H9 (cell line): ENCODE data around the gene RTN4R. TPM values are rescaled to one million over a fixed set of nuclear protein-coding genes. Genes with fewer than 3 reads are reported as not detected.

Experiments
- DNase-seq: peaks from one replicate; pipeline ENCODE4 v3.0.0-alpha.2; 2017
- H2AFZ ChIP-seq: one replicate; pipeline ENCODE4 v1.6.1; 2013; ENCODE audit warnings: mild to moderate bottlenecking, low read length, control low read depth, moderate library complexity
- H2AK5ac ChIP-seq: 2 replicates; pipeline ENCODE4 v1.6.1; 2013; ENCODE audit warnings: low read length, control low read depth, mixed read lengths; ENCODE audit not compliant: insufficient read length
- H2BK120ac ChIP-seq: one replicate; pipeline ENCODE4 v1.6.1; 2013; ENCODE audit warnings: low read depth, mild to moderate bottlenecking, low read length, control low read depth, inconsistent platforms; ENCODE audit not compliant: poor library complexity, severe bottlenecking
- H2BK12ac ChIP-seq: 2 replicates; pipeline ENCODE4 v1.6.1; 2013; ENCODE audit warnings: low read length, control low read depth, mixed read lengths, low read depth; ENCODE audit not compliant: insufficient read length
- H2BK15ac ChIP-seq: 2 replicates; pipeline ENCODE4 v1.6.1; 2013; ENCODE audit warnings: low read depth, low read length, control low read depth
- H2BK20ac ChIP-seq: one replicate; pipeline ENCODE4 v1.6.1; 2013; ENCODE audit warnings: low read depth, mild to moderate bottlenecking, low read length, control low read depth, inconsistent platforms; ENCODE audit not compliant: poor library complexity, severe bottlenecking
- H2BK5ac ChIP-seq: 2 replicates; pipeline ENCODE4 v1.6.1; 2013; ENCODE audit warnings: low read length, control low read depth, mixed read lengths; ENCODE audit not compliant: insufficient read length
- H3K14ac ChIP-seq: 2 replicates; pipeline ENCODE4 v1.6.1; 2013; ENCODE audit warnings: low read length, control low read depth; ENCODE audit not compliant: insufficient read depth
- H3K18ac ChIP-seq: 2 replicates; pipeline ENCODE4 v1.6.1; 2013; ENCODE audit warnings: low read depth, mild to moderate bottlenecking, mixed read lengths, low read length, control low read depth; ENCODE audit not compliant: insufficient read length
- H3K23ac ChIP-seq: 2 replicates; pipeline ENCODE4 v1.6.1; 2013; ENCODE audit warnings: low read length, control low read depth, mixed read lengths, low read depth; ENCODE audit not compliant: insufficient read length
- H3K23me2 ChIP-seq: 2 replicates; pipeline ENCODE4 v1.6.1; 2013; ENCODE audit warnings: low read depth, mild to moderate bottlenecking, mixed read lengths, low read length, control low read depth; ENCODE audit not compliant: insufficient read length, poor library complexity, severe bottlenecking
- H3K27ac ChIP-seq: 2 replicates; pipeline ENCODE4 v1.5.1; 2013; ENCODE audit warnings: low read length, control low read depth, mixed read lengths, low read depth; ENCODE audit not compliant: insufficient read length
- H3K27me3 ChIP-seq: 2 replicates; pipeline ENCODE4 v1.6.1; 2013; ENCODE audit warnings: low read length, control low read depth, inconsistent platforms; ENCODE audit not compliant: insufficient read depth
- H3K4ac ChIP-seq: 2 replicates; pipeline ENCODE4 v1.6.1; 2013; ENCODE audit warnings: low read depth, mild to moderate bottlenecking, control low read depth, inconsistent platforms, low read length, moderate library complexity
- H3K4me1 ChIP-seq: 2 replicates; pipeline ENCODE4 v1.6.1; 2013; ENCODE audit warnings: low read length, control low read depth, inconsistent platforms; ENCODE audit not compliant: insufficient read depth
- H3K4me2 ChIP-seq: 2 replicates; pipeline ENCODE4 v1.6.1; 2013; ENCODE audit warnings: low read length, control low read depth, mixed read lengths; ENCODE audit not compliant: insufficient read length, insufficient read depth
- H3K56ac ChIP-seq: 2 replicates; pipeline ENCODE4 v1.6.1; 2013; ENCODE audit warnings: low read depth, mild to moderate bottlenecking, mixed read lengths, low read length, control low read depth; ENCODE audit not compliant: insufficient read length
- H3K79me1 ChIP-seq: 2 replicates; pipeline ENCODE4 v1.6.1; 2013; ENCODE audit warnings: low read depth, mild to moderate bottlenecking, moderate library complexity, low read length, control low read depth, inconsistent platforms; ENCODE audit not compliant: insufficient read depth, poor library complexity, severe bottlenecking
- H3K79me2 ChIP-seq: 2 replicates; pipeline ENCODE4 v1.6.1; 2013; ENCODE audit warnings: low read length, control low read depth, inconsistent platforms; ENCODE audit not compliant: insufficient read depth
- H3K9ac ChIP-seq: 2 replicates; pipeline ENCODE4 v1.6.1; 2013; ENCODE audit warnings: low read length, control low read depth, mixed read lengths; ENCODE audit not compliant: insufficient read length; ENCODE audit errors: extremely low read depth
- H3K9me3 ChIP-seq: one replicate; pipeline ENCODE4 v1.6.1; 2013; ENCODE audit warnings: low read depth, low read length, inconsistent platforms; ENCODE audit not compliant: control insufficient read depth
- H3T11ph ChIP-seq: one replicate; pipeline ENCODE4 v1.6.1; 2013; ENCODE audit warnings: mild to moderate bottlenecking, low read length, control low read depth, inconsistent platforms
- H4K20me1 ChIP-seq: one replicate; pipeline ENCODE4 v1.6.1; 2013; ENCODE audit not compliant: control insufficient read depth, insufficient read length, insufficient read depth
- H4K5ac ChIP-seq: 2 replicates; pipeline ENCODE4 v1.6.1; 2013; ENCODE audit warnings: low read depth, mild to moderate bottlenecking, mixed read lengths, low read length, control low read depth; ENCODE audit not compliant: insufficient read length
- H4K8ac ChIP-seq: replicated peaks from 2 replicates; pipeline ENCODE4 v1.6.1; 2013; ENCODE audit warnings: low read length, control low read depth, mixed read lengths, low read depth; ENCODE audit not compliant: insufficient read length
- H4K91ac ChIP-seq: 2 replicates; pipeline ENCODE4 v1.6.1; 2013; ENCODE audit warnings: low read depth, mild to moderate bottlenecking, moderate library complexity, mixed read lengths, low read length, control low read depth; ENCODE audit not compliant: insufficient read length
- H3K27ac Mint-ChIP-seq, 3 experiments: 2 replicates in 2 of 3; 3 replicates in 1 of 3; pipeline ENCODE4 v1.8.0; 2020 to 2021; ENCODE audit warnings: mixed read lengths in 3 of 3, mild to moderate bottlenecking in 1 of 3, moderate library complexity in 1 of 3
- H3K27me3 Mint-ChIP-seq: 2 replicates; pipeline ENCODE4 v1.8.0; 2021; ENCODE audit warnings: low read depth, mild to moderate bottlenecking, moderate library complexity, mixed read lengths
- H3K36me3 Mint-ChIP-seq, 3 experiments: 2 replicates in 2 of 3; 3 replicates in 1 of 3; pipeline ENCODE4 v1.8.0; 2020 to 2021; ENCODE audit warnings: low read depth in 3 of 3, mixed read lengths in 3 of 3; ENCODE audit not compliant: insufficient read depth in 1 of 3
- H3K4me1 Mint-ChIP-seq, 2 experiments: 2 replicates each; pipeline ENCODE4 v1.8.0; 2020; ENCODE audit warnings: mixed read lengths in 2 of 2
- H3K4me3 Mint-ChIP-seq, 2 experiments: 2 replicates in 1 of 2; 3 replicates in 1 of 2; pipeline ENCODE4 v1.8.0; 2020 to 2021; ENCODE audit warnings: mild to moderate bottlenecking in 2 of 2, mixed read lengths in 2 of 2, moderate library complexity in 1 of 2
- H3K9me3 Mint-ChIP-seq, 2 experiments: 2 replicates in 1 of 2; 3 replicates in 1 of 2; pipeline ENCODE4 v1.8.0; 2020; ENCODE audit warnings: mild to moderate bottlenecking in 2 of 2, mixed read lengths in 2 of 2, moderate library complexity in 1 of 2
- CTCF ChIP-seq: fragments of 200-600 bp; sonication (generic); conservative IDR thresholded peaks from 3 replicates; pipeline ENCODE4 v1.8.0; 2021; ENCODE audit warnings: antibody characterized with exemption, mild to moderate bottlenecking
- WGBS: extraction: QIAGEN DNeasy Blood & Tissue Kit; methylation state at CpG from one replicate; pipeline ENCODE4 v1.1.7; 2013; ENCODE audit warnings: missing lambda C conversion rate, low lambda C conversion rate, mixed read lengths; ENCODE audit not compliant: insufficient read length; ENCODE audit errors: extremely low coverage; 5-methylcytosine and 5-hydroxymethylcytosine counted together
- total RNA-seq: library from RNA; stranded (reverse); gene quantifications from 2 replicates; pipeline ENCODE4 v1.2.1, GENCODE V29; 2021

The RTN4R gene
- total RNA-seq, 1 experiment from 2014 or later: 19.0 TPM

GRCh38 chr22:20242393-20243175, 25.5 kb downstream of the RTN4R start:
- Histone ChIP-seq H4K8ac (no peak overlapping the region), H2BK120ac (no peak overlapping the region), H4K5ac (no peak overlapping the region), H3K9ac (no peak overlapping the region), H2BK15ac (no peak overlapping the region), H3K56ac (no peak overlapping the region), H2AK5ac (no peak overlapping the region), H3K27me3 (no peaks in the 10 kb centered on the region), H3K4ac (no peak overlapping the region), H3K4me2 (no peak overlapping the region), H2BK12ac (no peak overlapping the region), H3T11ph (no peak overlapping the region), H3K9me3 (no peaks in the 10 kb centered on the region), H3K18ac (no peak overlapping the region), H4K20me1 (peaks cover 5% of the 10 kb centered on the region), H3K14ac (no peak overlapping the region), H3K23me2 (no peaks in the 10 kb centered on the region), H2BK5ac (no peak overlapping the region), H3K27ac (no peak overlapping the region), H3K4me1 (peaks cover 5% of the 10 kb centered on the region; the same call in 1 of the 2 replicates), H4K91ac (no peak overlapping the region), H3K23ac (no peak overlapping the region), H3K79me2 (no peaks in the 10 kb centered on the region), H3K79me1 (no peaks in the 10 kb centered on the region), H2AFZ (no peak overlapping the region), H2BK20ac (no peak overlapping the region)
- H3K27me3 Mint-ChIP-seq: no peaks in the 10 kb centered on the region
- H3K4me3 Mint-ChIP-seq: no peak overlapping the region; a peak in 1 of 5 replicates
- no peak for DNase-seq
- peak overlapping the region in 2 of 3 experiments; percentile 59 to 96; a peak in 3 of 7 replicates for H3K27ac Mint-ChIP-seq
- no peak for TF ChIP-seq CTCF
- H3K9me3 Mint-ChIP-seq: no peaks in the 10 kb centered on the region
- peaks cover 3 to 8% (median 3%) of the 10 kb centered on the region in 3 experiments; a peak in 4 of 7 replicates for H3K36me3 Mint-ChIP-seq
- H3K4me1 Mint-ChIP-seq: peaks cover 27 to 42% of the 10 kb centered on the region in 2 experiments
- WGBS: no CpG with 5 or more reads among the region's 42 CpGs
